HL-60 (cell line): ENCODE results near the gene MIB1.

Experiments used
- POLR2AphosphoS5 ChIP-seq: IDR thresholded peaks from 2 replicates; pipeline ENCODE4 v1.6.1; 2012; ENCODE audit warnings: low read depth
- REST ChIP-seq: IDR thresholded peaks from 2 replicates; pipeline ENCODE4 v1.6.1; 2012; ENCODE audit warnings: low read depth; ENCODE audit not compliant: insufficient replicate concordance
- TF ChIP-seq, protein P1 (sequence below): IDR thresholded peaks from one replicate; pipeline ENCODE4 v1.5.1; 2011; ENCODE audit warnings: low read length, control low read depth, inconsistent platforms; ENCODE audit not compliant: insufficient read depth

DNA sequence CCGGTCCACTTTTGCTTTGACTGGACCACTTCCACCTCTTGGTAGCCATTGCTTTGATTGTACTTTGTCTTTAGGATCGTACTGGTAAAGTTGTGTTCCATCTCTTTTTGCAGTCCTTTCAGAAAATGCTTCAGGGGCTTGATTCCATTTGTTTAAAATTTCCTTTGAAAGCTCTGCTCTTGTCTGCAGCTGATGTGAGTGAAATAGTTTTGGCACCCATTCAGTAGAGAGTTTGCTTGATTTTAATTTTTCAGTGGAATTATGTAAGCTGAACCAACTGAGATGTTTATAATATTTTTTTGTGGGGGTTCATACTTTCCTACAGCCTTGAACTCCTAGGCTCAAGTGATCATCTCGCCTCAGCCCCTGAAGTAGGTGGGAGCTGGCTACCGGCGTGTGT, 7.6 kb upstream of the MIB1 start:
- TF ChIP-seq POLR2AphosphoS5 (no peak), REST (no peak)
- TF ChIP-seq, protein P1, sequence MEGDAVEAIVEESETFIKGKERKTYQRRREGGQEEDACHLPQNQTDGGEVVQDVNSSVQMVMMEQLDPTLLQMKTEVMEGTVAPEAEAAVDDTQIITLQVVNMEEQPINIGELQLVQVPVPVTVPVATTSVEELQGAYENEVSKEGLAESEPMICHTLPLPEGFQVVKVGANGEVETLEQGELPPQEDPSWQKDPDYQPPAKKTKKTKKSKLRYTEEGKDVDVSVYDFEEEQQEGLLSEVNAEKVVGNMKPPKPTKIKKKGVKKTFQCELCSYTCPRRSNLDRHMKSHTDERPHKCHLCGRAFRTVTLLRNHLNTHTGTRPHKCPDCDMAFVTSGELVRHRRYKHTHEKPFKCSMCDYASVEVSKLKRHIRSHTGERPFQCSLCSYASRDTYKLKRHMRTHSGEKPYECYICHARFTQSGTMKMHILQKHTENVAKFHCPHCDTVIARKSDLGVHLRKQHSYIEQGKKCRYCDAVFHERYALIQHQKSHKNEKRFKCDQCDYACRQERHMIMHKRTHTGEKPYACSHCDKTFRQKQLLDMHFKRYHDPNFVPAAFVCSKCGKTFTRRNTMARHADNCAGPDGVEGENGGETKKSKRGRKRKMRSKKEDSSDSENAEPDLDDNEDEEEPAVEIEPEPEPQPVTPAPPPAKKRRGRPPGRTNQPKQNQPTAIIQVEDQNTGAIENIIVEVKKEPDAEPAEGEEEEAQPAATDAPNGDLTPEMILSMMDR = no peak
